Parathyroid adenoma (tissue), 2 donors: ENCODE data around the gene IZUMO4.
"Not testable (repeated sequence)": the region's sequence is repeated elsewhere in the genome, so short reads cannot be mapped to it uniquely, and the experiment has no call there.

Source experiments
- H2AFZ ChIP-seq: fragments of 300-600 bp; sonication (generic); one replicate; pipeline ENCODE4 v1.7.0; 2017; ENCODE audit warnings: antibody characterized with exemption, mild to moderate bottlenecking
- H3K27ac ChIP-seq: fragments of 300-600 bp; sonication (generic); one replicate; pipeline ENCODE4 v1.7.0; 2017
- H3K27me3 ChIP-seq: fragments of 300-600 bp; sonication (generic); one replicate; pipeline ENCODE4 v1.7.0; 2017; ENCODE audit warnings: low read length; ENCODE audit not compliant: control insufficient read depth, insufficient read depth
- H3K36me3 ChIP-seq: fragments of 300-600 bp; sonication (generic); one replicate; pipeline ENCODE4 v1.7.0; 2017; ENCODE audit warnings: low read length; ENCODE audit not compliant: control insufficient read depth, insufficient read depth
- H3K4me1 ChIP-seq: fragments of 300-600 bp; sonication (generic); one replicate; pipeline ENCODE4 v1.7.0; 2017; ENCODE audit warnings: control low read depth
- H3K4me2 ChIP-seq: fragments of 300-600 bp; sonication (generic); one replicate; pipeline ENCODE4 v1.7.0; 2017; ENCODE audit warnings: low read length
- H3K4me3 ChIP-seq: fragments of 300-600 bp; sonication (generic); one replicate; pipeline ENCODE4 v1.7.0; 2017; ENCODE audit warnings: low read depth, low read length
- H3K79me2 ChIP-seq: fragments of 300-600 bp; sonication (generic); one replicate; pipeline ENCODE4 v1.7.0; 2017; ENCODE audit warnings: control low read depth
- H3K9ac ChIP-seq: fragments of 300-600 bp; sonication (generic); one replicate; pipeline ENCODE4 v1.7.0; 2017; ENCODE audit warnings: mild to moderate bottlenecking
- H3K9me3 ChIP-seq: fragments of 300-600 bp; sonication (generic); one replicate; pipeline ENCODE4 v1.7.0; 2017; ENCODE audit warnings: low read length; ENCODE audit not compliant: control insufficient read depth
- TF ChIP-seq, protein P1 (sequence below): fragments of 300-600 bp; sonication (generic); IDR thresholded peaks from one replicate; pipeline ENCODE4 v1.7.0; 2017; ENCODE audit warnings: antibody characterized with exemption, mild to moderate bottlenecking
- donor health status: primary hyperparathyroidism.

IZUMO4 gene

DNA sequence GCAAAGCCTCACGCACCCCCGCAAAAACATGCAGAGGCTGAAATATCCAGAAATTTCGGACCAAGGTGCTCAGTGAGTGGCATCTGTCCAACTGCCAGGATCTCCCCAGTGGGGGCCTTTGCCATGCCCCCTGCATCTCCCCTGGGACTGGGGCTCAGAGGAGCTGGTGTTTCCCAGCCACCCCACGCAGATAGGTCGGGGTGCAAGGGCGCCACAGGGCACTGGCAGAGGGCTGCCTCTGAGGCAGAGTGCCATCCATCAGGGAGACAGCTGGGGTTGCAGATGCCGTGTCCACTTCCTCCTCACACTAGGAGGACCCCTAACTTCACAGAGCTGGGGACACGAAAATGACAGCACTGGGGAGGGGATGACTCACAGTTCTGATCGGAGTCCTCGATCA, 26.3 kb downstream of the IZUMO4 start:
- no peak overlapping the region for H3K4me2 ChIP-seq
- no peaks in the 10 kb centered on the region for H3K36me3 ChIP-seq
- H3K27ac ChIP-seq = no peak overlapping the region
- no peak overlapping the region for H2AFZ ChIP-seq
- no peaks in the 10 kb centered on the region for H3K27me3 ChIP-seq
- TF ChIP-seq, protein P1, sequence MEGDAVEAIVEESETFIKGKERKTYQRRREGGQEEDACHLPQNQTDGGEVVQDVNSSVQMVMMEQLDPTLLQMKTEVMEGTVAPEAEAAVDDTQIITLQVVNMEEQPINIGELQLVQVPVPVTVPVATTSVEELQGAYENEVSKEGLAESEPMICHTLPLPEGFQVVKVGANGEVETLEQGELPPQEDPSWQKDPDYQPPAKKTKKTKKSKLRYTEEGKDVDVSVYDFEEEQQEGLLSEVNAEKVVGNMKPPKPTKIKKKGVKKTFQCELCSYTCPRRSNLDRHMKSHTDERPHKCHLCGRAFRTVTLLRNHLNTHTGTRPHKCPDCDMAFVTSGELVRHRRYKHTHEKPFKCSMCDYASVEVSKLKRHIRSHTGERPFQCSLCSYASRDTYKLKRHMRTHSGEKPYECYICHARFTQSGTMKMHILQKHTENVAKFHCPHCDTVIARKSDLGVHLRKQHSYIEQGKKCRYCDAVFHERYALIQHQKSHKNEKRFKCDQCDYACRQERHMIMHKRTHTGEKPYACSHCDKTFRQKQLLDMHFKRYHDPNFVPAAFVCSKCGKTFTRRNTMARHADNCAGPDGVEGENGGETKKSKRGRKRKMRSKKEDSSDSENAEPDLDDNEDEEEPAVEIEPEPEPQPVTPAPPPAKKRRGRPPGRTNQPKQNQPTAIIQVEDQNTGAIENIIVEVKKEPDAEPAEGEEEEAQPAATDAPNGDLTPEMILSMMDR = no peak
- H3K79me2 ChIP-seq = peaks cover 33% of the 10 kb centered on the region
- no peak overlapping the region for H3K4me3 ChIP-seq
- no peaks in the 10 kb centered on the region for H3K9me3 ChIP-seq
- H3K9ac ChIP-seq = no peak overlapping the region
- H3K4me1 ChIP-seq = no peaks in the 10 kb centered on the region

DNA sequence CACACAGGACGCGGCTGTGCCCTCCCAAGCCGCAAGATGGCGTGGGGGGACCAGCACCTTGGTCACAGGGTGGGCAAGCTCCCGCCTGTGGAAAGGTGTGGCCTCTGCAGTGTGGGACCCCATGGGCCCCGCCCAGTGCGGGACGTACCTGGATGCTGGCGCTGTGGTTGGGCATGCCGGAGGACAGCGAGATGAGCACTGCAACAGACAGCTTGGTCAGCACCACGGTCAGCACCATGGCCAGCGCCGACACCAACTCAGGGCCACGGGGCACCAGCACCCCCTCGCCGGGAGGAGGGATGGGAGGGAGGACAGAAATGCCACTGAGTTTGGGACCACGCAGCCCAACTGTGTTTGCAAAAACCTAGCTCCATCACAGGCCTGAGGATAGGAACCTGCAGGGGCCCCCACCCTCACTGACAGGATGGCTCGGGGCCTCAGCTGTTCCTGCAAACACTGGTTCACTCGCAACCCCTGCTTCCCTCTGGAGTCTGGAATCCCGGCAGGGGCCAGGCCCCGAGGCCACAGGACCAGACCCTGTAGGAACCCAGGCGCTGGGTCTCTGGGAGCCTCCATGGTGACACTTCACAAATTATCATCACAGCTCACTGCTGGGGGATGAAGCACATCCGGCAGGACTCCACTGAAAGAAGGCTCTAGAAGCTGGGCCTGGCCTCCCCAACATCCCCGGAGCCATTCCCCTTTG, 27.1 kb downstream of the IZUMO4 start:
- TF ChIP-seq, protein P1 = no peak
- Histone ChIP-seq H3K9ac (no peak overlapping the region), H3K4me2 (no peak overlapping the region), H3K36me3 (no peaks in the 10 kb centered on the region), H3K4me1 (no peaks in the 10 kb centered on the region), H3K4me3 (no peak overlapping the region), H3K27ac (no peak overlapping the region), H3K79me2 (peaks cover 29% of the 10 kb centered on the region), H3K27me3 (no peaks in the 10 kb centered on the region), H2AFZ (no peak overlapping the region), H3K9me3 (no peaks in the 10 kb centered on the region)

DNA sequence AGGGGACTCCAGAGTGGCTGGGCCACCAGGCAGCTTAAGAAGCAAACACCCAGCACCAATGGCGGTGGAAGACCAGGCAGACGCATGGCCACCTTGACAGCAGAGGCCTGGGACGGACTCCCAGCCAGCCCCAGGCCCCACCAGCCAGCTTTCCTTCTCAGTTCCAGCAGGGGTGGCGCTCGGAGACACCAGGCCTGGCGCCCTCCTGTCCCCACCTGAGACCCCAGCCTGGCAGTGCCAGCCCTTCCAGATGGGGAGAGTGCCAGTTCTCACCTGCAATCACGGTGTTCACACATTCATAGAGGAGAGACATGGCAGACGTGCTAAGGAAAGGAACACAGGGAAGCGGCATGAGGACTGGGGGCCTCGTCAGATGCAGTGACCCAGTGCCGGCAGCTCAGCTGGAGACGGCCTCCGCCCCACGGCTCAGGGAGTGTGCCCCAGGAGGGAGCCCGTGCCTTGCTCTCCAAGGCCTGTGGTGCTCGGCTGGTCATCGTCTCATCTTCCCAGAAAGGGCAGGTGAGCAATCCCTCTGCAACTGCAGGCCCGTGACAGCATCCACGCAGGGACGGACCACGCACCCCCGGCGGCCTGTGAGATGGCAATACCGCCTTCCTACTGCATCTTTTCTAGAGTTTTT, 30.3 kb downstream of the IZUMO4 start:
- H2AFZ ChIP-seq = no peak overlapping the region
- no peaks in the 10 kb centered on the region for H3K27me3 ChIP-seq
- H3K4me3 ChIP-seq = no peak overlapping the region
- no peak overlapping the region for H3K9ac ChIP-seq
- no peak overlapping the region for H3K4me2 ChIP-seq
- H3K36me3 ChIP-seq = no peaks in the 10 kb centered on the region
- H3K9me3 ChIP-seq = no peaks in the 10 kb centered on the region
- no peak overlapping the region for H3K27ac ChIP-seq
- H3K4me1 ChIP-seq = no peaks in the 10 kb centered on the region
- TF ChIP-seq, protein P1 = no peak
- H3K79me2 ChIP-seq = peaks cover 39% of the 10 kb centered on the region

DNA sequence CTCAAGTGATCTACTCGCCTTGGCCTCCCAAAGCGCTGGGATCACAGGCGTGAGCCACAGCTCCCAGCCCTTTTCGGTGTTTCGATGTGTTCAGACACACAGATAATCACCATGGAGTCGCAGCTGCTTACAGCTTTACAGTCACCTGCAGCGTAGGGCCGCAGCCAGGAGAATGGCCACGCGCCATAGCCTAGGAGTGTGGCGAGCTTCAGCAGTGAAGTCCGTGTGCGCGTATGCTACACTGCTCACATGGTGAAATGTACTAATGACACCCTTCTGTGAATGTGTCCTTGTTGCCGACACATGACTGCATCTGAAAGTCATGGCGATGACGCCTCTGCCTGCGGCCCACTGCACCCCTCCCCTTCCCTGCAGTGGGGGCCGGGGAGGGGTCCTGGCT, 31.0 kb downstream of the IZUMO4 start:
- no peaks in the 10 kb centered on the region for H3K9me3 ChIP-seq
- H3K27me3 ChIP-seq = no peaks in the 10 kb centered on the region
- no peaks in the 10 kb centered on the region for H3K36me3 ChIP-seq
- H3K4me1 ChIP-seq = no peaks in the 10 kb centered on the region
- no peak overlapping the region for H3K27ac ChIP-seq
- H3K9ac ChIP-seq = no peak overlapping the region
- TF ChIP-seq, protein P1 = no peak
- H3K4me2 ChIP-seq = no peak overlapping the region
- peaks cover 43% of the 10 kb centered on the region for H3K79me2 ChIP-seq
- no peak overlapping the region for H3K4me3 ChIP-seq
- H2AFZ ChIP-seq = no peak overlapping the region

DNA sequence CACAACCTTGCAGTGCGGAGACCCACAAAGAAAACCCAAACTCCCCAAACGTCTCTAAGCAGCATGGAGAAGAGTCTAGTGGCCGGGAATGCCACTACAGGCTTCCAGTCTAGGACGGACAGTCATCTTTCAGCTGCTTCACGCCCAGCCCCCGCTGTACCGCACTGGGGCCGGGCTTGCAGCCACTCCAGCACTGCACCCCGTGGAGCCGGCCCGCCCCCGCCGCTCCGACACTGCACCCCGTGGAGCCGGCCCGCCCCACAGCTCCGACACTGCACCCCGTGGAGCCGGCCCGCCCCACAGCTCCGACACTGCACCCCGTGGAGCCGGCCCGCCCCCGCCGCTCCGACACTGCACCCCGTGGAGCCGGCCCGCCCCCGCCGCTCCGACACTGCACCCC, 31.5 kb downstream of the IZUMO4 start:
- not testable (repeated sequence) for H3K4me3 ChIP-seq, H3K4me1 ChIP-seq, H2AFZ ChIP-seq, H3K4me2 ChIP-seq, H3K27me3 ChIP-seq, H3K36me3 ChIP-seq, H3K9me3 ChIP-seq, H3K27ac ChIP-seq, H3K9ac ChIP-seq
- peaks cover 41% of the 10 kb centered on the region for H3K79me2 ChIP-seq
